AG10803 (cell line): ENCODE results near the gene TMEM37.

ENCODE experiments used
- DNase-seq: peaks from one replicate; pipeline ENCODE4 v3.0.0; 2010; ENCODE audit warnings: low read depth
- H3K4me3 ChIP-seq: 2 replicates; pipeline ENCODE4 v1.5.1; 2011; ENCODE audit warnings: mild to moderate bottlenecking, low read length, control low read depth
- CTCF ChIP-seq: conservative IDR thresholded peaks from 2 replicates; pipeline ENCODE4 v1.5.1; 2011; ENCODE audit warnings: mild to moderate bottlenecking, low read length, control low read depth, inconsistent platforms

TMEM37 gene

DNA sequence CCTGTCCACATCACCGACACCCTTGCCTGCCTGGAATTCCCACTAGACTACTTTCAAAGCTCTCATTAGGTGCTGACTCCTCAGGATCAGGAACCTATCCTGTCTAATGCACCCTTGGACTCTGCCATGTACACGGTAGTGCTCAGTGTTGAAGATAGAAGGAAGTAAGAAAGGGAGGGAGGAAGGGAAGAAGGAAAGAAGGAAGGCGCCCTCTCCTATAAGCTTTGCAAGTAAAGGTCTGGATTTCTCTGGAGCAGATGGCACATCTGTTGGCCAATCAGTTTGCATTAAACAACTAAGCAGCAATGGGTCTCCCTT, 47.3 kb downstream of the TMEM37 start:
- no peak overlapping the region for H3K4me3 ChIP-seq
- DNase-seq: no peak
- TF ChIP-seq CTCF: no peak

GRCh38 chr2:119480184-119480583, 48.5 kb downstream of the TMEM37 start:
- no peak overlapping the region for H3K4me3 ChIP-seq
- TF ChIP-seq CTCF: no peak
- DNase-seq: no peak

DNA sequence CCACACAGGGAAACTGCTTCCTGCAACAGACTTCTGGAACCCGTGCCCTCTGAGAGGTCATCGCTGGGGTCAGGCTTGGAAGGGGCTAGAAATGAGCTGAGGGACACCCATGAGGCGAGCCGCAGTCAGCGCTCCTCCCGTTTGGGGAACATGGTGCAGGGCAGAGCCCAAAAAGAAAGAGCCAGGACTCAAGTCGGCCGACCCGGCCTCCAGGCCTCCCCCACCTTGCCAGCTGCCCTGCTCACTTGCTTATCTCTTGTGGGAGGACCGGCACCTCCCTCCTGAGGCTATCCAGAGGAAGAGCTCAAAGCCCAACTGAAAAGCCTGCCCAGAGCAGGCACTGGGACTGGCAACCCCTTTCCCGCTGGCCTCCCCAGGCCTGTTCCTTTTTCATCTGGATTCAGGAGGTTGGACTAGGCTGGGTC, 49.1 kb downstream of the TMEM37 start:
- H3K4me3 ChIP-seq: no peak overlapping the region
- TF ChIP-seq CTCF: no peak
- no peak for DNase-seq

DNA sequence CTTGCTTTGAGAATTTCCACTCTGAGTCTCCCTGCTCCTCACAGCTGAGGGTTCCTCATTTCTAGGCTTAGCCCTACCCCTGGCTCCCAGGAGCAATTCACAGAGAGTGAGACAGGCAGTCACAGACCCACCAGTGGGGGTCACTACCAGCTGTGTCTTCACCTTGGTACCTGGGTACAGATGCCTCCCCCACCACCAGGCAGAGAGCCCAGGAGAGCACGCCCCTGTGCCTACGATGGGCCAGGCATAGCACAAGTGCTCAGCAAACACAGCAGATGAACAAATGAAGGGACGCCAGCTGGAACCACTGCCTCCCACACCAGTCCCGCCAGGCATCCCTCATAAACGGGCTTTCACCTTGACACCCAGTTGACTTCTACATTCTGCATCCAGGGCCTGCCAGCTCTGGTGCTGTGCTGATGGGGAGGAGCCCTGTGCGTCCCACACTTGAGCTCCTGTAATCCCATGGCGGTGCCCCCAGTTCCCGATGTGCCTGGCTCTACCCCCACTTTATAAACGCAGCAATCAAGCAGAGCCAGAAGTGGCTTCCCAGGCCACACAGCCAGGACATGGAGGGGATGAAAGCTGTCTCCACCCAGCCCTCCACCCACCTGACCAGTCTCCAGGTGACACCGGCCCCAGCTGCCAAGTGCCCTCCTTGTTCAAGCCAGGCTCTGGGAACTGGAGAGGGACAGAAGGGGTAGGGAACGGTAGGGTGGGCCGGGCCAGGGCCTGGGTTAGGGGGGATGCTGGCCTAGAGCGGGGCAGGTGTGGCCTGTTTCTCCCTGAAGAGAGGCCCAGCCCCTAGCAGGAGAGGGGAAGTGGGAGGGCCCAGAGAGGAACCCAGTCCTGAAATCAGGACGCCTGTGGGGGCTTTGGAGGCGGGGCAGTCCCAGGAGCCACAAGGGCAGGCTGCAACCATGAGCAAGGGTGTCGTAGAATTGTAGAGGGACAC, 50.1 kb downstream of the TMEM37 start:
- no peak for DNase-seq
- H3K4me3 ChIP-seq: no peak overlapping the region
- no peak for TF ChIP-seq CTCF

- TF ChIP-seq CTCF: no peak
- DNase-seq: no peak
- H3K4me3 ChIP-seq: no peak overlapping the region
Observed at GRCh38 chr2:119482481-119483394, 51.1 kb downstream of the TMEM37 start.

GRCh38 chr2:119483395-119483753, 51.7 kb downstream of the TMEM37 start:
- no peak for DNase-seq
- H3K4me3 ChIP-seq: no peak overlapping the region

More at GRCh38 chr2:119483395-119483753, 51.7 kb downstream of the TMEM37 start:
- no peak for TF ChIP-seq CTCF
